HS-5 (cell line): Measurements from ENCODE around the gene NMNAT3.

Experiments used
- DNase-seq: peaks from one replicate; pipeline ENCODE4 v3.0.0-alpha.2; 2012; ENCODE audit warnings: low read depth

NMNAT3 gene

DNA sequence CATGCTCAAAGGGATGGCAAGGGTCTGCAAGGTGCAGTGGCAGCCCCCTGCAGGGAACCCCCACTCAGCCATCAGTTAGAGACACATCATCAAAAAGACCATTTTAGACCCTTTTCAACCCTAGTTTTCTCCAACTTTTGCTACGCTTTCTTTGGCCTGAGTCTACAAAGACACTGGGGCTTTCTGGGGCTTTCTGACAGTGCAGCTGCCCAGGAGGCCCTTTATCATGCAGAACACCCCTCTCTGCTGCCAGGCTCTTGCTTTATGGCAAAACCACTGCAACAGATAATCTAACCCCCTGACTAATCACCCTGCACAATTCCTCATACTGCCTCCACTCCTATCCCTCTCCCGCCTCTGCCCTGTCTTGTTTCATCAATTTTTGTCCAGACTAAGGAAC, 2.4 kb downstream of the NMNAT3 start:
- DNase-seq: no peak

DNA sequence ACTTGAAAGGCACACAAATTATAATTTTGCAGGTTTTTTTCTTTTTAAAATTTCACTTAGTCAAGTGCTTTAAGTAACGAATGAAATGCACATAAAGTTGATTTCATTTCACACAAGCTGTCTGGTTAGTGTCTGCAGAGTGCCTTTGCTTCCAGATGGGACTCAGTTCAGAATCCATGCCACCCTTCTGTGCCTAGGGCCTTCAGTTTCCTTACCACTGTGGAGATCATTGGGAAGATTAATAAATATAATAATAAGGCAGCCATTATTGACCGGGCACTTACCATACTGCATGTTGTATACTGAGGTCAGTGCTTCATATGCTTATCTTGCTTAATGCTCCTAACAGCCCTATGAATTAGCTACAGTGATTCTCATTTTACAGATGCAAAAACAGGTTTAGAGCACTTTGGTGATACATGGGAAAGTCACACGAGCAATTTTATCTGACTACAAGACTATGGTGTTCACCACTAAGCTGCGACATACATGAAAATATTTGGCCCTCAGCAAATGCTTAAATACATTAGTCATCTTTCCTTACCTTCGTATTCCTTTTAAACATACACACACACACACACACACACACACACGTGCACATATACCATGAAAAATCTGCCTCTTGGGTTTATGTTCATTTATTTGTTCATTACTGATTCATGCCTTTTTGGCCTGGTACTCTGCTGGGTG, 3.1 kb downstream of the NMNAT3 start:
- no peak for DNase-seq

GRCh38 chr3:139672884-139673283, 4.9 kb downstream of the NMNAT3 start:
- no peak for DNase-seq

- DNase-seq: no peak
Observed at GRCh38 chr3:139671863-139672646, 5.7 kb downstream of the NMNAT3 start.

GRCh38 chr3:139671107-139671506, 6.7 kb downstream of the NMNAT3 start:
- no peak for DNase-seq

GRCh38 chr3:139670196-139670595, 7.6 kb downstream of the NMNAT3 start:
- DNase-seq: no peak

DNA sequence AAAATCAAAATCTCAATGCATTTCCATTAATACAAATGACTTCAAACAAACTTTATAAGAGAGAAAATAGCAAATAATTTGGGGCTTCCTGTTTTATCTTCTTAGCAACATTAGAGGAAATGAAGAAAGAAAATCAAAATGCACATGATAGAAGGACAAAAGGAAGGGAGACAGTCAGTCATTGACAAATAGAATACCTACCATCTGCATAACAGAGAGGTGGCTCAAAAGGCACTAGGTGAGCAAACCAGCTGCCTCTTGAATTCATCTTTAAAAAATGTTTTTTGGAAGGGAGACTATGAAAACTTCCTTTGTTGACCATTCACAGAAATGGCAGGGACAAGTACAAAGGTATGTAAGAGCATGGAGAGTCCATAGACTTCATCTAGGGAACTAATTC, 9.4 kb downstream of the NMNAT3 start:
- no peak for DNase-seq

GRCh38 chr3:139664958-139665357, 12.8 kb downstream of the NMNAT3 start:
- DNase-seq: no peak

- no peak for DNase-seq
Observed at GRCh38 chr3:139660269-139660668, 17.5 kb downstream of the NMNAT3 start.

DNA sequence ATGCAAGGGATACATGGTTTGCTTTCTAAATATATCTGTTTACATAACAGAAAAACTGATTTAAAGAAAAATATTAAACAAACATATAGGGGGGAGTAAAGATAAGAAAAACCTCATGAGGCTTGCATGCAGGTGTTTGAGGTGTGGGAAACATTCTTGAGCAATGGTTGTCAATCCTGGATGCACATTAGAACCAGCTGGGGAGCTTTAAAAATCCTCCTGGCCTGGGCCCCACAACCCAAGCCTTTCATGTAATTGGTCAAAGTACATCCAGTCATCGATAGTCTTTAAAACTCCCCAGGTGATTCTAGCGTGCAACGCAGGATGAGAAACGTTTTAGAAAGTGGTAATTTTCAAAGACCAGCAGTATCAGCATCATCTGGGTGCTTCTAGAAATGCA, 18.3 kb downstream of the NMNAT3 start:
- DNase-seq: no peak

DNA sequence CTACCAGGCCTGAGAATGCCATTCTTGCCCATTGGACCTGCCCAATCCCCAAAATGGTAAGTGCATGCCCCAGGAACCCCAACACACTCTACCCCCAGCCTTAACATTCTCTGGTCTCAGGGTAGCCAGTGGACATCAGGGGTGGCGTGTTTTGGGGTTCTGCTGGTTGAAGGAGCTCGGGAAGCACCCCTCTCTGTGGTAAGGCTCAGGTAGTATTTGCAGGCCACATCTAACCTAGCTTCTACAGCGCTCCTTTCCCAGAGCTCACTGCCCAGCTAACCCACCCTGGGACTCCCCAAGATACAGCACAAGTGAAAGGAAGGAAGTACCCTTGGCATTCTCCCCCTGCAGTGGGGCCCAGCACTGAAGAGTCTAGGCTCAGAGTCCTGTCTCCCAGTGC, 19.8 kb downstream of the NMNAT3 start:
- no peak for DNase-seq

- no peak for DNase-seq
Observed at GRCh38 chr3:139657434-139657833, 20.3 kb downstream of the NMNAT3 start.

GRCh38 chr3:139655909-139656595, 21.7 kb downstream of the NMNAT3 start:
- no peak for DNase-seq

DNA sequence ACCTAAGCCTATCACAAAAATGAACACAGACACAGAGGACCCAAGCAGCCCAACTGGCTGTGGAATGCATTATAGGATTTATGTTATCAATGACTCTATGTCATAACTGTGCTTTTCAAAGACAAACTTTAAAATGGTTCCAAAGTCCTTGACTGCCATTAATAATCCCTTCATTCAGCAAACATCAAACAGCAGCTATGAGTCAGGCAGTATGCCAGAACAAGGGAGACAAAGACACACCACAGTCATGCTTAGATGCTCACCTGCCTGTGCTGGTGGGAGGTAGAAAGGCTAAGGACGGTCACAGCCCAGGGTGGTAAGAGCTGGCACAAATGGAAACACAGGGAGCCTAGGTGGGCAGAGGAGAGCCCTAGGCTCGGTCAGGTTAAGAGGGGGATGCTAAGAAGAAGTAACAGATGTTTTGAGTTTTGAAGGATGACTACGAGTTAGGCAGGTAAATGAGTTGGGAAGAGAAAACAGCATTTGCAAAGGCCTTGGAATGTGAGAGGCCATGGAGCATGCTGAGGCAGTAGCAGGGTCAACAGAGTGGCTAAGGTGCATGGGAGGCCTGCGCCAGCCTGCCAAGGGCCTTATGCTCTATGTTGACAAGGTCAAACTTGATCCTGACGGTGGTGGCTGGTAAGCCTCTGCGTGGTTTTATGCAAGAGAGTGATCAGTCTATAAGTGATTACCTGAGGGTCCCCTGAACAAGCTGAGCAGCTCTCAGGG, 23.0 kb downstream of the NMNAT3 start:
- DNase-seq: no peak

- DNase-seq: no peak
Observed at GRCh38 chr3:139653582-139653981, 24.2 kb downstream of the NMNAT3 start.

- no peak for DNase-seq
Observed at GRCh38 chr3:139652561-139652960, 25.2 kb downstream of the NMNAT3 start.

- DNase-seq: no peak
Observed at GRCh38 chr3:139647866-139648435, 29.8 kb downstream of the NMNAT3 start.

DNA sequence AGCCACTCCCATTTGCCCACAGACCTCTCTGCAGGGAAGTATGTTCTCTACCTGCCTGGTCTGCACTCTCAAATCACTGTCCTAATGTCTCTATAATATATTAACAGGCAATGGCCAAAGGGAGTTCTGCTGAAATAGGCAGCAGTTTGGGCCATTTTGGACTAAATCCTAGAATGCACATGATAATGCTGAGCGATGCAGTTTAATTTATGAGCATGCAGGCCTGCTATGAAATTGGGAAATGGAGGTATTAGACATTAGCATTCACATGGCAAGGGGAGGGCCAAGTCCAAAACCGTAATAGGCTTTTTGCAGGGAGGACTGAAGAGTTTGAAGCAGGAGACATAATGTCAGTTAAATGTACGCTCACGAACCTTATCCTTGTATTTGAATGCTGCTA, 31.3 kb downstream of the NMNAT3 start:
- DNase-seq: no peak

DNA sequence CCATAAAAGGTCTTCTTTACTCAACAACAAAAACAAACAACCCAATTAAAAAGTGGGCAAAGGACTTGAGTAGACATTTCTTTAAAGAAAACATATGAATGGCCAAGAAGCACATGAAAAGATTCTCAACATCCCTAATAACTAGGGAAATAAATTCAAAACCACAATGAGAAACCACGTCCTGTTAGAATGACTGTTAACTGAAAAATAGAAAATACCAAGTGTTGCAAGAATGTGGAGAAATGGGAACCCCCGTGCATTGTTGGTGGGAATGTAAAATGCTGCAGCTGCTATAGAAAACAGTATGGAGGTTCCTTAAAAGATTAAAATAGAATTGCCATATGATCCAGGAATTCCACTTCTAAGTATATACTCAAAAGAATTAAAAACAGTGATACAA, 34.8 kb downstream of the NMNAT3 start:
- DNase-seq: no peak

DNA sequence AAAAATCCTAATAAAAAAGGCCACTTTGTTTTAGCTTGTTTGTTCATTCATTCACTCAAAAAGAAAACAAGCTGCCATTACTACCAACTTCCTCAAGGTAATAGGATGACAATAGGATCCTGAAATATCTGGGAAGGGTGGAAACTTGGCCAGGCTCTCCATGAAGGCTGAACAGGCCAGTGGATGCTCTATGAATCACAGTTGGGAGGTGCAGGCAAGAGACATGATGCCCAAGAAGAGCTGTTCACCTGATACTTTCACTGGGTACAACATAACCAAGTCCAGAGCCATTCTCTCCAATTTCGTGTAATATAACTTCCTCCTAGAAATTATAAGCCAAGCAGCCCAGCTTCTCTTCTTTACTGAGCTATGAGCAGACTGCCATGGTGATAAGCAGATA, 37.3 kb downstream of the NMNAT3 start:
- no peak for DNase-seq

GRCh38 chr3:139639662-139640061, 38.1 kb downstream of the NMNAT3 start:
- DNase-seq: no peak

GRCh38 chr3:139638518-139638917, 39.3 kb downstream of the NMNAT3 start:
- DNase-seq: no peak
